Measurements from ENCODE around the gene TRNP1.

GRCh38 chr1:27045973-27046558 lies 52.6 kb downstream of the TRNP1 start:
- TF ChIP-seq EZH2 (IDR thresholded peaks at IDR 0.05; ENCODE audit: insufficient read depth, poor library complexity, severe bottlenecking) (no peak), EZH2phosphoT487 (IDR thresholded peaks at IDR 0.05; ENCODE audit: insufficient read depth, low read depth) (no peak)

Data from GM23248 (cell line).